Tibial nerve (tissue), 4 donors: Measurements from ENCODE around the gene WDPCP. TPM values are rescaled to one million over a fixed set of nuclear protein-coding genes. Genes with fewer than 3 reads are reported as not detected.
"Not testable (repeated sequence)": the region's sequence is repeated elsewhere in the genome, so short reads cannot be mapped to it uniquely, and the experiment has no call there.

Experiments used
- DNase-seq, 2 donors: peaks; one replicate each; pipeline ENCODE4 v3.0.0-alpha.2; 2019; ENCODE audit warnings: low spot score in 2 of 2
- H3K27ac ChIP-seq, 4 donors: fragments of 200-600 bp; sonication (generic) in 3 of 4; one replicate each; pipeline ENCODE4 v1.5.1; 2017 to 2019; ENCODE audit warnings: mild to moderate bottlenecking in 1 of 4
- H3K27me3 ChIP-seq, 2 donors: fragments of 200-600 bp; sonication (generic) in 1 of 2; one replicate each; pipeline versions ENCODE4 v1.5.1 to v1.6.0; 2017 to 2019
- H3K36me3 ChIP-seq, 3 donors: fragments of 200-600 bp; sonication (generic); one replicate each; pipeline ENCODE4 v1.5.1; 2018 to 2019
- H3K4me1 ChIP-seq, 4 donors: fragments of 200-600 bp; sonication (generic) in 3 of 4; one replicate each; pipeline ENCODE4 v1.5.1; 2017 to 2019
- H3K4me3 ChIP-seq, 4 donors: fragments of 200-600 bp; sonication (generic) in 3 of 4; one replicate each; pipeline ENCODE4 v1.5.1; 2017 to 2019; ENCODE audit warnings: mild to moderate bottlenecking in 1 of 4, moderate library complexity in 1 of 4
- H3K9me3 ChIP-seq, 4 donors: fragments of 200-600 bp; sonication (generic) in 3 of 4; one replicate each; pipeline ENCODE4 v1.5.1; 2017 to 2019
- EP300 ChIP-seq, 2 donors: sonication (generic); formaldehyde crosslinking; IDR thresholded peaks; one replicate each; pipeline ENCODE4 v1.6.1; 2017; ENCODE audit warnings: antibody characterized with exemption in 2 of 2, mild to moderate bottlenecking in 1 of 2
- POLR2A ChIP-seq, 2 donors: fragments of 450-650 bp; IDR thresholded peaks; one replicate each; pipeline ENCODE4 v1.6.1; 2017; ENCODE audit warnings: antibody characterized with exemption in 2 of 2, mild to moderate bottlenecking in 2 of 2, moderate library complexity in 2 of 2
- WGBS, 2 donors: methylation state at CpG; one replicate each; pipeline ENCODE4 v1.1.5; 2018; 5-methylcytosine and 5-hydroxymethylcytosine counted together
- total RNA-seq, 4 donors: library from RNA; depleted of rRNA; stranded (reverse); fragments of >200 nt; gene quantifications; one replicate each; pipeline ENCODE4 v1.1.0, GENCODE V29; 2016
- TF ChIP-seq, protein P1 (sequence below), 5 experiments: fragments of 200-600 bp in 3 of 5; fragments of 450-650 bp in 2 of 5; sonication (generic) in 3 of 5; IDR thresholded peaks; one replicate each; pipeline ENCODE4 v1.5.1; 2016 to 2019; ENCODE audit warnings: antibody characterized with exemption in 5 of 5, mild to moderate bottlenecking in 3 of 5, moderate library complexity in 2 of 5

Gene WDPCP
- total RNA-seq, 4 donors from 2014 or later = 14.4 to 22.4 (median 20.4) TPM

DNA sequence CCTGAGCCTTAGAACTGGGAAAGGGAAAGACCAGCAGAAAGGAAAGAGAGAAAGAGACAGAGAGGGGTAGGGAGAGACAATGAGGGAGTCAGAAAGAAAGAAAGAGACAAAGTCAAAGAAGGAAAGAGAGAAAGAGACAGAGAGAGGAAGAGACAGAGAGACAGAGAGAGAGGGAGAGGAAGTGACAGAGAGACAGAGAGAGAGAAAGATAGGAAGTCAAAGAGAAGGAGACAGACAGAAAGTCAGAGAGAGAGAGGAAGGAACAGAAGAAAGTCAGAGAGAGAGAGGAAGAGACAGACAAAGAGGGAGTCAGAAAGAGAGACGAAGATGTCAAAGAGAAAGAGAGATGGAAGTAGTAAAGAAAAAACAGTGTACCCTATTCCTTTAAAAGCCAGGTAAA, 261.8 kb downstream of the WDPCP start:
- no peak overlapping the region for H3K27ac ChIP-seq
- no peaks in the 10 kb centered on the region for H3K4me1 ChIP-seq
- H3K27me3 ChIP-seq = no peaks in the 10 kb centered on the region
- peaks cover 0 to 50% (median 0%) of the 10 kb centered on the region in 3 donors for H3K36me3 ChIP-seq
- TF ChIP-seq POLR2A (IDR thresholded peaks at IDR 0.05) (no peak), EP300 (IDR thresholded peaks at IDR 0.05) (no peak)
- TF ChIP-seq, protein P1, sequence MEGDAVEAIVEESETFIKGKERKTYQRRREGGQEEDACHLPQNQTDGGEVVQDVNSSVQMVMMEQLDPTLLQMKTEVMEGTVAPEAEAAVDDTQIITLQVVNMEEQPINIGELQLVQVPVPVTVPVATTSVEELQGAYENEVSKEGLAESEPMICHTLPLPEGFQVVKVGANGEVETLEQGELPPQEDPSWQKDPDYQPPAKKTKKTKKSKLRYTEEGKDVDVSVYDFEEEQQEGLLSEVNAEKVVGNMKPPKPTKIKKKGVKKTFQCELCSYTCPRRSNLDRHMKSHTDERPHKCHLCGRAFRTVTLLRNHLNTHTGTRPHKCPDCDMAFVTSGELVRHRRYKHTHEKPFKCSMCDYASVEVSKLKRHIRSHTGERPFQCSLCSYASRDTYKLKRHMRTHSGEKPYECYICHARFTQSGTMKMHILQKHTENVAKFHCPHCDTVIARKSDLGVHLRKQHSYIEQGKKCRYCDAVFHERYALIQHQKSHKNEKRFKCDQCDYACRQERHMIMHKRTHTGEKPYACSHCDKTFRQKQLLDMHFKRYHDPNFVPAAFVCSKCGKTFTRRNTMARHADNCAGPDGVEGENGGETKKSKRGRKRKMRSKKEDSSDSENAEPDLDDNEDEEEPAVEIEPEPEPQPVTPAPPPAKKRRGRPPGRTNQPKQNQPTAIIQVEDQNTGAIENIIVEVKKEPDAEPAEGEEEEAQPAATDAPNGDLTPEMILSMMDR (IDR thresholded peaks at IDR 0.05) = no peak
- peaks cover 0 to 37% (median 0%) of the 10 kb centered on the region in 4 donors for H3K9me3 ChIP-seq
- WGBS, 2 donors = 89 to 93% methylated on average over 1 of the region's 1 CpG
- DNase-seq = no peak
- no peak overlapping the region for H3K4me3 ChIP-seq

DNA sequence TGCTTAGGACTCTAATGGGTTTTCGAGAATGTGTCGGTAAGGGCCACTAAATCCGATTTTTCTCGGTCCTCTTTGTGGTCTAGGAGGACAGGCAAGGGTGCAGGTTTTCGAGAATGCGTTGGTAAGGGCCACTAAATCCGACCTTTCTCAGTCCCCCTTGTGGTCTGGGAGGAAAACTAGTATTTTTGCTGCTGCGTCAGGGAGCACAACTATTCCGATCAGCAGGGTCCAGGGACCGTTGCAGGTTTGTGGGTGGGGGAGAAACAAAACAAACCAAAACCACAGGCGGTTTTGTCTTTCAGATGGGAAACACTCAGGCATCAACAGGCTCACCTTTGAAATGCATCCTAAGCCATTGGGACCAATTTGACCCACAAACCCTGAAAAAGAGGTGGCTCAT, 264.6 kb downstream of the WDPCP start:
- H3K4me1 ChIP-seq, H3K27ac ChIP-seq, H3K4me3 ChIP-seq, H3K27me3 ChIP-seq, DNase-seq: not testable (repeated sequence)
- peaks cover 0 to 48% (median 0%) of the 10 kb centered on the region in 3 donors for H3K36me3 ChIP-seq
- WGBS, 2 donors = 86 to 88% methylated on average over 11 of the region's 11 CpGs
- H3K9me3 ChIP-seq = peaks cover 0 to 55% (median 0%) of the 10 kb centered on the region in 4 donors

DNA sequence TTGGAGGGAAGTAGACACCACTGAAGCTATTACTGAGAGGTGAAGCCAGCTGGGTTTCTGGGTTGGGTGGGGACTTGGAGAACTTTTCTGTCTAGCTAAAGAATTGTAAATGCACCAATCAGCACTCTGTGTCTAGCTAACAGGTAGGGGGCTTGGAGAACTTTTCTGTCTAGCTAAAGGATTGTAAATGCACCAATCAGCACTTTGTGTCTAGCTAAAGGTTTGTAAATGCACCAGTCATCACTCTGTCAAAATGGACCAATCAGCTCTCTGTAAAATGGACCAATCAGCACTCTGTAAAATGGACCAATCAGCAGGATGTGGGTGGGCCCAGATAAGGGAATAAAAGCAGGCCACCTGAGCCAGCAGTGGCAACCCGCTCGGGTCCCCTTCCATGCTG, 266.3 kb downstream of the WDPCP start:
- not testable (repeated sequence) for H3K27me3 ChIP-seq, H3K4me1 ChIP-seq, DNase-seq, H3K27ac ChIP-seq, H3K4me3 ChIP-seq
- H3K36me3 ChIP-seq = peaks cover 0 to 33% (median 0%) of the 10 kb centered on the region in 3 donors
- H3K9me3 ChIP-seq = peaks cover 0 to 60% (median 0%) of the 10 kb centered on the region in 4 donors
- 86 to 88% methylated on average over 2 of the region's 2 CpGs for WGBS, 2 donors

DNA sequence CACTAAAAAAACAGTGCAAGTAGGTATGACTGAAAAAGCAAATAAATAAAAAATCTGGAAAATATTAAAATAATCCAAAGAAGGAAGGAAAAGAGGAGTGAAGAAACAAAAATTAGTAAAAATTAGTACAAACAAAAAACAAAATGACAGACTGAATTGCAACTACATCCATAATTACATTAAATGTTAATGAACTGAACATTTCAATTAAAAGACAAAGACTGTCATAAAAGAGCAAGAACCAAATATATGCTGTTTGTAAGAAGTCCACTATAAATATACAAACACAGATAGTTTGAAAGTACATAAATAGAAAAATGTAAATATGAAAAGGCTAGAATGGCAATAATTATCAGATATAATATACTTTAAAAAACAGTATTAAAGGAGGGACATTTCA, 267.6 kb downstream of the WDPCP start:
- DNase-seq = no peak
- no peaks in the 10 kb centered on the region for H3K27me3 ChIP-seq
- no peaks in the 10 kb centered on the region for H3K4me1 ChIP-seq
- H3K9me3 ChIP-seq = peaks cover 0 to 55% (median 0%) of the 10 kb centered on the region in 4 donors
- H3K36me3 ChIP-seq = peaks cover 0 to 20% (median 0%) of the 10 kb centered on the region in 3 donors
- no peak overlapping the region for H3K27ac ChIP-seq
- TF ChIP-seq EP300 (IDR thresholded peaks at IDR 0.05) = no peak
- TF ChIP-seq POLR2A (IDR thresholded peaks at IDR 0.05) = no peak
- TF ChIP-seq, protein P1 (IDR thresholded peaks at IDR 0.05) = no peak
- no peak overlapping the region for H3K4me3 ChIP-seq

DNA sequence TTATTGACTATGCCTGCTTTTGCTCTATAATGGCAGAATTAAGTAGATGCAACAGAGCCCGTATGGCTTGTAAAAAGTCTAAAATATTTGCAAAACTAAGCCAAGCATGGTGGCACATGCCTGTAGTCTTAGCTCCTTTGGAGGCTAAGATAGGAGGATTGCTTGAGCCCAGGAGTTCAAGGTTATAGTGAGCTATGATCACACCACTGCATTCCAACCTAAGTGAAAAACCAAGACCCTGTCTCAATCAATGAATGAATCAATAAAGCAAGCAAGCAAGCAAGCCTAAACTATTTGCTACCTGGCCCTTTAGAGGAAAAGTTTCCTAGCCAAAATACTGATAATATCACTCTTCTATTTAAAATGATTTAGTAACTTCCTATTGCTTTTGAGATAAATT, 277.7 kb downstream of the WDPCP start:
- Histone ChIP-seq H3K4me3 (no peak overlapping the region), H3K27ac (no peak overlapping the region)

DNA sequence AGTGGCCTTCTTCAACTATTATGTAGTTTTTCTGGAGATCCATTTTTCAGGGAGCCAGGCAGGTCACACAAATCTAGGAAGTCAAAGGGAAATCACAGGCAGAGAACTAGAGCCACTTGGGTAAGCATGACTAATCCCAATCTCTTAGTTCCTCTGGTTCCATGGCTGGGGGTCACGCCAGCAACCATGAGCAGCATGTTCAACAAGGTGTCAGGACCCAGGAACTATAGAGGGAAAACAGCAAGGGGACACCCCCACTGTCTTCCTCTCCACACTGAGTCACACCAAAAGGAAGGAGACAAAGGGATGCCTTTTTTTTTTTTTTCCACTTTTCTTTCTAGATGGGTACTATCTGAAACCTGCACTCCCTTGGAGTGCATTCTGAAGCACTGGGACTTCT, 286.8 kb downstream of the WDPCP start:
- Histone ChIP-seq H3K36me3 (peaks cover 0 to 72% (median 0%) of the 10 kb centered on the region in 3 donors), H3K4me3 (no peak overlapping the region), H3K27ac (no peak overlapping the region), H3K4me1 (no peaks in the 10 kb centered on the region), H3K27me3 (no peaks in the 10 kb centered on the region), H3K9me3 (peaks cover 0 to 89% (median 24%) of the 10 kb centered on the region in 4 donors)
- WGBS, 2 donors = 92 to 95% methylated on average over 1 of the region's 1 CpG
- no peak for DNase-seq
- TF ChIP-seq EP300 (IDR thresholded peaks at IDR 0.05) (no peak), POLR2A (IDR thresholded peaks at IDR 0.05) (no peak)
- TF ChIP-seq, protein P1 (IDR thresholded peaks at IDR 0.05) = no peak

More for the DNA sequence above, 277.7 kb downstream of the WDPCP start:
- WGBS, 2 donors = 90 to 92% methylated on average over 1 of the region's 1 CpG
- Histone ChIP-seq H3K27me3 (no peaks in the 10 kb centered on the region), H3K36me3 (peaks cover 0 to 50% (median 0%) of the 10 kb centered on the region in 3 donors), H3K9me3 (peaks cover 0 to 27% (median 2%) of the 10 kb centered on the region in 4 donors), H3K4me1 (no peaks in the 10 kb centered on the region)
- no peak for DNase-seq
- TF ChIP-seq EP300 (IDR thresholded peaks at IDR 0.05) (no peak), POLR2A (IDR thresholded peaks at IDR 0.05) (no peak)
- TF ChIP-seq, protein P1 (IDR thresholded peaks at IDR 0.05) = no peak
